Smooth muscle cell (in vitro differentiated cells): ENCODE measurements around the gene ACTR3. TPM values are rescaled to one million over a fixed set of nuclear protein-coding genes. Genes with fewer than 3 reads are reported as not detected.
A peak's percentile ranks its signal among the peaks of the same experiment; 100 is the strongest.

ENCODE experiments used
- DNase-seq: peaks from one replicate; lab custom pipeline; 2025; ENCODE audit not compliant: unreplicated experiment; lab: John Stamatoyannopoulos, UW
- H2AFZ ChIP-seq: fragments of 200-600 bp; sonication (generic); 2 replicates; pipeline ENCODE4 v1.6.0; 2016; ENCODE audit warnings: antibody characterized with exemption, low read depth, mild to moderate bottlenecking
- H3F3A ChIP-seq: fragments of 200-600 bp; sonication (generic); 2 replicates; pipeline ENCODE4 v1.6.0; 2017; ENCODE audit warnings: antibody characterized with exemption, low read depth
- H3K27ac ChIP-seq: fragments of 200-600 bp; sonication (generic); 2 replicates; pipeline ENCODE4 v1.5.1; 2016; ENCODE audit warnings: low read depth, mild to moderate bottlenecking
- H3K27me3 ChIP-seq: fragments of 200-600 bp; sonication (generic); 2 replicates; pipeline ENCODE4 v1.6.1; 2016; ENCODE audit warnings: low read depth, mild to moderate bottlenecking
- H3K36me3 ChIP-seq: fragments of 200-600 bp; sonication (generic); 2 replicates; pipeline ENCODE4 v1.5.1; 2016; ENCODE audit warnings: low read depth
- H3K4me1 ChIP-seq: fragments of 200-600 bp; sonication (generic); 2 replicates; pipeline ENCODE4 v1.5.1; 2016; ENCODE audit warnings: low read depth
- H3K4me2 ChIP-seq: fragments of 200-600 bp; sonication (generic); 2 replicates; pipeline ENCODE4 v1.6.0; 2016; ENCODE audit warnings: mild to moderate bottlenecking
- H3K4me3 ChIP-seq: fragments of 200-600 bp; sonication (generic); 2 replicates; pipeline ENCODE4 v1.5.1; 2016; ENCODE audit warnings: mild to moderate bottlenecking
- H3K79me2 ChIP-seq: fragments of 200-600 bp; sonication (generic); 2 replicates; pipeline ENCODE4 v1.6.0; 2016; ENCODE audit warnings: low read depth, mild to moderate bottlenecking
- H3K9ac ChIP-seq: fragments of 200-600 bp; sonication (generic); 2 replicates; pipeline ENCODE4 v1.6.0; 2016; ENCODE audit warnings: low read depth
- H3K9me3 ChIP-seq: fragments of 200-600 bp; sonication (generic); replicated peaks from 2 replicates; pipeline ENCODE4 v1.5.1; 2016; ENCODE audit warnings: low read depth
- H4K20me1 ChIP-seq: fragments of 200-600 bp; sonication (generic); 2 replicates; pipeline ENCODE4 v1.6.0; 2016; ENCODE audit warnings: low read depth
- CTCF ChIP-seq: fragments of 200-600 bp; sonication (generic); IDR thresholded peaks from 2 replicates; pipeline ENCODE4 v1.5.1; 2017; ENCODE audit warnings: borderline replicate concordance, mild to moderate bottlenecking, antibody characterized with exemption; ENCODE audit not compliant: insufficient read depth, poor library complexity, severe bottlenecking
- WGBS: methylation state at CpG from one replicate; pipeline ENCODE4 v1.1.7; 2016; ENCODE audit warnings: low lambda C conversion rate; 5-methylcytosine and 5-hydroxymethylcytosine counted together
- polyA plus RNA-seq: library from polyadenylated mRNA; unstranded; fragments of >200 nt; fragmentation: Nextera tagmentation; extraction: Ambion mirVana; gene quantifications from 2 replicates; pipeline ENCODE4 v1.2.1, GENCODE V29; 2016
- total RNA-seq: library from RNA; depleted of rRNA; stranded (reverse); fragments of >200 nt; gene quantifications from 2 replicates; pipeline ENCODE4 v1.2.3, GENCODE V29; 2014

Gene ACTR3
- total and polyA plus RNA-seq, 2 experiments from 2014 or later: 173 to 263 TPM

- H3K27me3 ChIP-seq: no peaks in the 10 kb centered on the region
- peak overlapping the region; percentile 24 for H3K27ac ChIP-seq
- 42% methylated on average over 1 of the region's 1 CpG for WGBS
Observed at GRCh38 chr2:113992090-113992489, 102.2 kb downstream of the ACTR3 start.

GRCh38 chr2:113996671-113997594, 107.0 kb downstream of the ACTR3 start:
- DNase-seq: no peak
- TF ChIP-seq CTCF: no peak
- no peaks in the 10 kb centered on the region for H3F3A ChIP-seq
- H2AFZ ChIP-seq: no peak overlapping the region
- no peaks in the 10 kb centered on the region for H3K27me3 ChIP-seq
- H3K4me2 ChIP-seq: no peak overlapping the region
- no peak overlapping the region for H3K27ac ChIP-seq
- H3K4me3 ChIP-seq: no peak overlapping the region
- WGBS: 73% methylated on average over 6 of the region's 6 CpGs
- no peaks in the 10 kb centered on the region for H3K9me3 ChIP-seq
- H3K79me2 ChIP-seq: no peaks in the 10 kb centered on the region
- H3K4me1 ChIP-seq: no peaks in the 10 kb centered on the region
- no peaks in the 10 kb centered on the region for H4K20me1 ChIP-seq
- no peak overlapping the region for H3K9ac ChIP-seq
- H3K36me3 ChIP-seq: no peaks in the 10 kb centered on the region

More at GRCh38 chr2:113992090-113992489, 102.2 kb downstream of the ACTR3 start:
- H3K79me2 ChIP-seq: no peaks in the 10 kb centered on the region
- no peak for TF ChIP-seq CTCF
- no peak for DNase-seq
- H3K4me1 ChIP-seq: no peaks in the 10 kb centered on the region
- no peaks in the 10 kb centered on the region for H4K20me1 ChIP-seq
- no peaks in the 10 kb centered on the region for H3F3A ChIP-seq
- no peak overlapping the region for H3K9ac ChIP-seq
- H3K9me3 ChIP-seq: no peaks in the 10 kb centered on the region
- H2AFZ ChIP-seq: no peak overlapping the region
- H3K4me3 ChIP-seq: no peak overlapping the region
- H3K36me3 ChIP-seq: no peaks in the 10 kb centered on the region
- H3K4me2 ChIP-seq: no peak overlapping the region

GRCh38 chr2:114001152-114001551, 111.3 kb downstream of the ACTR3 start:
- H3K9ac ChIP-seq: no peak overlapping the region
- no peaks in the 10 kb centered on the region for H3K4me1 ChIP-seq
- no peaks in the 10 kb centered on the region for H3K9me3 ChIP-seq
- H3K27ac ChIP-seq: no peak overlapping the region
- H3F3A ChIP-seq: no peaks in the 10 kb centered on the region
- TF ChIP-seq CTCF: no peak
- H3K4me2 ChIP-seq: no peak overlapping the region
- 79% methylated on average over 5 of the region's 5 CpGs for WGBS
- no peaks in the 10 kb centered on the region for H4K20me1 ChIP-seq
- no peaks in the 10 kb centered on the region for H3K79me2 ChIP-seq
- no peaks in the 10 kb centered on the region for H3K27me3 ChIP-seq
- H2AFZ ChIP-seq: no peak overlapping the region
- H3K4me3 ChIP-seq: no peak overlapping the region
- no peak for DNase-seq
- no peaks in the 10 kb centered on the region for H3K36me3 ChIP-seq

- H4K20me1 ChIP-seq: no peaks in the 10 kb centered on the region
Observed at GRCh38 chr2:114001937-114002336, 112.0 kb downstream of the ACTR3 start.

More at GRCh38 chr2:114001937-114002336, 112.0 kb downstream of the ACTR3 start:
- no peak overlapping the region for H3K4me3 ChIP-seq
- no peak overlapping the region for H2AFZ ChIP-seq
- TF ChIP-seq CTCF: no peak
- no peak overlapping the region for H3K4me2 ChIP-seq
- no peaks in the 10 kb centered on the region for H3K9me3 ChIP-seq
- H3F3A ChIP-seq: no peaks in the 10 kb centered on the region
- no peak overlapping the region for H3K9ac ChIP-seq
- H3K79me2 ChIP-seq: no peaks in the 10 kb centered on the region
- no peaks in the 10 kb centered on the region for H3K36me3 ChIP-seq
- 69% methylated on average over 2 of the region's 2 CpGs for WGBS
- H3K4me1 ChIP-seq: no peaks in the 10 kb centered on the region
- DNase-seq: no peak
- H3K27ac ChIP-seq: no peak overlapping the region
- no peaks in the 10 kb centered on the region for H3K27me3 ChIP-seq
